Endometrial microvascular endothelial cells (primary cell): ENCODE results near the gene KRTAP4-7. TPM values are rescaled to one million over a fixed set of nuclear protein-coding genes. Genes with fewer than 3 reads are reported as not detected.
"Not testable (repeated sequence)": the region's sequence is repeated elsewhere in the genome, so short reads cannot be mapped to it uniquely, and the experiment has no call there.

Experiments
- in situ Hi-C: cut with HindIII; loops from 2 replicates; pipeline ENCODE4 v1.10.0; 2017; ENCODE audit warnings: low sequenced_read_pairs, low pct_unique_long_range_greater_than_20kb; ENCODE audit errors: inconsistent ontology term
- total RNA-seq: library from RNA; depleted of rRNA; stranded (reverse); fragments of >200 nt; gene quantifications from one replicate; pipeline ENCODE4 v1.2.3, GENCODE V29; 2015; ENCODE audit errors: inconsistent ontology term

KRTAP4-7 gene
- total RNA-seq, 1 donor from 2014 or later: not detected

GRCh38 chr17:41104386-41105038, 20.6 kb downstream of the KRTAP4-7 start:
- in situ Hi-C loops: not testable (repeated sequence)

GRCh38 chr17:41105347-41105746, 21.4 kb downstream of the KRTAP4-7 start, which contains the start of gene KRTAP4-9:
TSS of gene KRTAP4-9 (plus strand) at chr17:41105389. CDS start at chr17:41105389, 0 bp downstream.
- in situ Hi-C loops: not testable (repeated sequence)

GRCh38 chr17:41107941-41108450, 24.0 kb downstream of the KRTAP4-7 start:
- in situ Hi-C loops: no loop called here

GRCh38 chr17:41108728-41109386, 24.9 kb downstream of the KRTAP4-7 start:
- in situ Hi-C loops: not testable (repeated sequence)

GRCh38 chr17:41111151-41111885, 27.4 kb downstream of the KRTAP4-7 start:
- in situ Hi-C loops: no loop called here

GRCh38 chr17:41116297-41116696, 32.3 kb downstream of the KRTAP4-7 start:
- in situ Hi-C loops: no loop called here

- in situ Hi-C loops: not testable (repeated sequence)
These were observed 34.0 kb downstream of the KRTAP4-7 start, which contains the start of gene KRTAP4-11 for GRCh38 chr17:41117846-41118386. TSS of gene KRTAP4-11 (minus strand) at chr17:41118373. CDS start at chr17:41118315, 58 bp downstream.

GRCh38 chr17:41118721-41119120, 34.8 kb downstream of the KRTAP4-7 start:
- in situ Hi-C loops: no loop called here

- in situ Hi-C loops: not testable (repeated sequence)
These were observed 36.0 kb downstream of the KRTAP4-7 start for GRCh38 chr17:41119696-41120690.

- in situ Hi-C loops: no loop called here
These were observed 37.8 kb downstream of the KRTAP4-7 start for GRCh38 chr17:41121742-41122141.

- in situ Hi-C loops: not testable (repeated sequence)
These were observed 39.5 kb downstream of the KRTAP4-7 start for GRCh38 chr17:41123292-41123990.

- in situ Hi-C loops: not testable (repeated sequence)
These were observed 40.0 kb downstream of the KRTAP4-7 start, which contains the start of gene KRTAP4-12 for GRCh38 chr17:41123991-41124371. TSS of gene KRTAP4-12 (minus strand) at chr17:41124182. CDS start at chr17:41124122, 60 bp downstream.

GRCh38 chr17:41125064-41125463, 41.1 kb downstream of the KRTAP4-7 start:
- in situ Hi-C loops: no loop called here

GRCh38 chr17:41126412-41126811, 42.5 kb downstream of the KRTAP4-7 start:
- in situ Hi-C loops: no loop called here

GRCh38 chr17:41127371-41127770, 43.4 kb downstream of the KRTAP4-7 start:
- in situ Hi-C loops: no loop called here

- in situ Hi-C loops: no loop called here
These were observed 48.0 kb downstream of the KRTAP4-7 start for GRCh38 chr17:41131979-41132378.
